A549 (cell line): ENCODE results near the gene CRYBG3. TPM values are rescaled to one million over a fixed set of nuclear protein-coding genes. Genes with fewer than 3 reads are reported as not detected.
A peak's percentile ranks its signal among the peaks of the same experiment; 100 is the strongest.

Experiments
- ATAC-seq, 2 experiments: fragments of 200-7000 bp in 1 of 2; fragments of >200 bp in 1 of 2; cut with Nextera tagmentation in 1 of 2; cut with Tn5 transposase in 1 of 2; 3 replicates each; pipeline versions ENCODE4 v1.8.0 to v1.9.1; 2018 to 2020; ENCODE audit warnings: mild to moderate bottlenecking in 1 of 2, moderate library complexity in 1 of 2
- CTCF ChIA-PET: fragments of 300-600 bp; sonication (Branson Sonifier 250); formaldehyde crosslinking; extraction: SDS; loops from one replicate; lab custom pipeline; 2021; ENCODE audit warnings: antibody characterized with exemption, inconsistent platforms; lab: Yijun Ruan, JAX
- POLR2A ChIA-PET: fragments of 350-600 bp; formaldehyde crosslinking; extraction: SDS; loops from one replicate; lab custom pipeline; 2021; ENCODE audit warnings: antibody characterized with exemption, inconsistent platforms; lab: Yijun Ruan, JAX
- DNase-seq, 2 experiments: peaks; one replicate each; pipeline versions ENCODE4 v3.0.0 to v3.0.0-alpha.2; 2011 to 2016; ENCODE audit warnings: low read depth in 1 of 2, low spot score in 1 of 2
- FAIRE-seq: peaks from 2 replicates; lab custom pipeline; 2011; peaks lifted over from hg19 to GRCh38; lab: Jason Lieb, UNC
- H3K27ac ChIP-seq, 2 experiments: fragments of >200 bp; sonication (Bioruptor Twin); formaldehyde crosslinking; 3 replicates each; pipeline ENCODE4 v1.5.1; 2016 to 2017
- H3K4me1 ChIP-seq: fragments of >200 bp; sonication (Bioruptor Twin); formaldehyde crosslinking; 3 replicates; pipeline ENCODE4 v1.6.1; 2016
- H3K4me2 ChIP-seq: fragments of >200 bp; sonication (Bioruptor Twin); formaldehyde crosslinking; 3 replicates; pipeline ENCODE4 v1.6.1; 2016
- H3K4me3 ChIP-seq: fragments of >200 bp; sonication (Bioruptor Twin); formaldehyde crosslinking; 3 replicates; pipeline ENCODE4 v1.5.1; 2016
- H3K9me3 ChIP-seq: fragments of >200 bp; sonication (Bioruptor Twin); formaldehyde crosslinking; 3 replicates; pipeline ENCODE4 v1.6.1; 2016
- CBX2 ChIP-seq: fragments of 200-600 bp; sonication (generic); IDR thresholded peaks from 2 replicates; pipeline ENCODE4 v1.6.1; 2016; ENCODE audit warnings: low read depth, mild to moderate bottlenecking, borderline replicate concordance
- E2F6 ChIP-seq: IDR thresholded peaks from 2 replicates; pipeline ENCODE4 v1.6.1; 2012; ENCODE audit warnings: low read depth, borderline replicate concordance
- EHF ChIP-seq: fragments of 250-450 bp; sonication (Bioruptor Pico); IDR thresholded peaks from 2 replicates; pipeline ENCODE4 v1.5.0; 2020; ENCODE audit warnings: mild to moderate bottlenecking
- EHMT2 ChIP-seq: fragments of 200-600 bp; sonication (generic); IDR thresholded peaks from 2 replicates; pipeline ENCODE4 v1.6.1; 2016; ENCODE audit warnings: antibody characterized with exemption, low read depth, mild to moderate bottlenecking, moderate library complexity
- HEYL ChIP-seq: fragments of 250-450 bp; sonication (Bioruptor Pico); IDR thresholded peaks from 2 replicates; pipeline ENCODE4 v1.8.0; 2021; ENCODE audit warnings: mild to moderate bottlenecking, moderate library complexity
- HOXA7 ChIP-seq: fragments of 250-450 bp; sonication (Bioruptor Pico); IDR thresholded peaks from 2 replicates; pipeline ENCODE4 v1.5.0; 2020; ENCODE audit warnings: mild to moderate bottlenecking, moderate library complexity
- KDM1A ChIP-seq: fragments of 200-600 bp; sonication (generic); IDR thresholded peaks from 2 replicates; pipeline ENCODE4 v1.6.1; 2016; ENCODE audit warnings: low read depth, mild to moderate bottlenecking
- KDM5A ChIP-seq: fragments of 200-600 bp; sonication (generic); IDR thresholded peaks from 2 replicates; pipeline ENCODE4 v1.6.1; 2016; ENCODE audit warnings: antibody characterized with exemption, mild to moderate bottlenecking
- MAX ChIP-seq: IDR thresholded peaks from 2 replicates; pipeline ENCODE4 v1.6.1; 2012
- MAZ ChIP-seq: fragments of 150-350 bp; IDR thresholded peaks from 2 replicates; pipeline ENCODE4 v1.6.1; 2014; ENCODE audit warnings: antibody characterized with exemption, low read depth, low read length, borderline replicate concordance
- MYC ChIP-seq: IDR thresholded peaks from 2 replicates; pipeline ENCODE4 v1.6.1; 2012; ENCODE audit warnings: mild to moderate bottlenecking, inconsistent platforms, low read length, improper control_type of control experiment, borderline replicate concordance
- POLR2A ChIP-seq: IDR thresholded peaks from 2 replicates; pipeline ENCODE4 v1.6.1; 2012; ENCODE audit warnings: mild to moderate bottlenecking, low read length
- POLR2AphosphoS2 ChIP-seq: conservative IDR thresholded peaks from 2 replicates; pipeline ENCODE4 v1.6.1; 2012; ENCODE audit warnings: low read length, improper control_type of control experiment, inconsistent platforms
- RAD21 ChIP-seq, 2 experiments: fragments of >200 bp in 1 of 2; sonication (Bioruptor Twin) in 1 of 2; formaldehyde crosslinking in 1 of 2; IDR thresholded peaks in 1 of 2; conservative IDR thresholded peaks in 1 of 2; 2 replicates in 1 of 2; 3 replicates in 1 of 2; pipeline ENCODE4 v1.6.1; 2012 to 2018; ENCODE audit warnings: inconsistent platforms in 1 of 2
- ZC3H11A ChIP-seq: fragments of 450-650 bp; IDR thresholded peaks from 2 replicates; pipeline ENCODE4 v1.6.1; 2014; ENCODE audit warnings: antibody characterized with exemption, mild to moderate bottlenecking
- ZSCAN20 ChIP-seq: fragments of 250-450 bp; sonication (Bioruptor Pico); IDR thresholded peaks from 2 replicates; pipeline ENCODE4 v1.8.0; 2022; ENCODE audit warnings: mild to moderate bottlenecking, moderate library complexity
- WGBS: methylation state at CpG from one replicate; pipeline ENCODE4 v1.1.6; 2017; ENCODE audit errors: missing lambda C conversion rate; 5-methylcytosine and 5-hydroxymethylcytosine counted together
- polyA plus RNA-seq, 4 experiments: library from polyadenylated mRNA; depleted of rRNA in 3 of 4; stranded (reverse); fragments of >200 nt; fragmentation: RNase III in 1 of 4; extraction: RNeasy Plus Mini Kit Qiagen cat#74134 plus additional on column Dnase treatment in 1 of 4; gene quantifications; 2 replicates in 3 of 4; 3 replicates in 1 of 4; pipeline ENCODE4 v1.2.3, GENCODE V29; 2011 to 2017
- TF ChIP-seq, protein P1 (sequence below): fragments of 250-450 bp; sonication (Bioruptor Pico); IDR thresholded peaks from 2 replicates; pipeline ENCODE4 v1.5.0; 2021; ENCODE audit warnings: mild to moderate bottlenecking, moderate library complexity, borderline replicate concordance
- TF ChIP-seq, protein P2 (sequence below): fragments of >200 bp; sonication (Bioruptor Twin); formaldehyde crosslinking; IDR thresholded peaks from 3 replicates; pipeline ENCODE4 v1.6.1; 2016
- TF ChIP-seq, protein P3 (sequence below): fragments of 450-650 bp; IDR thresholded peaks from 2 replicates; pipeline ENCODE4 v1.6.1; 2014; ENCODE audit warnings: antibody characterized with exemption

Gene CRYBG3
- polyA plus RNA-seq, 2 of the 4 experiments (the other 2 are of a cell fraction): 3.6 to 8.7 TPM

DNA sequence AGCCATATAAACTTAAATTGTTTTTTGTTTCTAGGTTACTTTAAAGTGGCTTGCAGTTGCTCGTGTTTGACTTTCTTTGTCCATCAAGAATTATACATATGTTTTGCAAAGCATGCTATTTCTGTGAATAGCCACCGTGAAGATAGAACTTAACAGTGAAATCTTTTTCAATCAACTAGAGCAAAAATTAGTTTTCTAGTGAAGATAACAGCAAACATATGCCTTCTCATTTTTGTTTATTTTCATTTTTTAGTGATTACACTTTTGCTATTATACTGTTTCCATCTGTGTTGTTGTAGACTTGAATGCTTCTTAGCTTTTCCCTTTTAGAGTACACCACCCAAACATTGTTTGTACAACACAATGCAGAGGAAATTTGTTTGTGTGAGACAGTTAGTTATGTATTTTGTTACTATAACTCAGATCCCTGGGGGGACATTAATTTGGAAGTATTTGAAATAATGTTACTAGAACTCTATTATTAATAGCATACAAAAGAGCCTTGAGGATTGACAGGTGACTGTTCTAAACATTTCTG is 62.8 kb downstream of the CRYBG3 start:
- 89% methylated on average over 2 of the region's 2 CpGs for WGBS
- FAIRE-seq: peak; percentile 61
- Histone ChIP-seq H3K27ac (no peak overlapping the region), H3K9me3 (no peaks in the 10 kb centered on the region), H3K4me2 (no peak overlapping the region), H3K4me1 (peaks cover 10% of the 10 kb centered on the region; the same call in 2 of the 3 replicates), H3K4me3 (no peak overlapping the region)
- no peak for ATAC-seq
- no peak for DNase-seq
- CTCF ChIA-PET: no interaction called here
- TF ChIP-seq EHMT2 (no peak), POLR2A (no peak), MAZ (no peak), CBX2 (no peak), POLR2AphosphoS2 (no peak)
- TF ChIP-seq, protein P1, sequence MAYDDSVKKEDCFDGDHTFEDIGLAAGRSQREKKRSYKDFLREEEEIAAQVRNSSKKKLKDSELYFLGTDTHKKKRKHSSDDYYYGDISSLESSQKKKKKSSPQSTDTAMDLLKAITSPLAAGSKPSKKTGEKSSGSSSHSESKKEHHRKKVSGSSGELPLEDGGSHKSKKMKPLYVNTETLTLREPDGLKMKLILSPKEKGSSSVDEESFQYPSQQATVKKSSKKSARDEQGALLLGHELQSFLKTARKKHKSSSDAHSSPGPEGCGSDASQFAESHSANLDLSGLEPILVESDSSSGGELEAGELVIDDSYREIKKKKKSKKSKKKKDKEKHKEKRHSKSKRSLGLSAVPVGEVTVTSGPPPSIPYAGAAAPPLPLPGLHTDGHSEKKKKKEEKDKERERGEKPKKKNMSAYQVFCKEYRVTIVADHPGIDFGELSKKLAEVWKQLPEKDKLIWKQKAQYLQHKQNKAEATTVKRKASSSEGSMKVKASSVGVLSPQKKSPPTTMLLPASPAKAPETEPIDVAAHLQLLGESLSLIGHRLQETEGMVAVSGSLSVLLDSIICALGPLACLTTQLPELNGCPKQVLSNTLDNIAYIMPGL (CRISPR knock-in tag): no peak
- TF ChIP-seq, protein P2, sequence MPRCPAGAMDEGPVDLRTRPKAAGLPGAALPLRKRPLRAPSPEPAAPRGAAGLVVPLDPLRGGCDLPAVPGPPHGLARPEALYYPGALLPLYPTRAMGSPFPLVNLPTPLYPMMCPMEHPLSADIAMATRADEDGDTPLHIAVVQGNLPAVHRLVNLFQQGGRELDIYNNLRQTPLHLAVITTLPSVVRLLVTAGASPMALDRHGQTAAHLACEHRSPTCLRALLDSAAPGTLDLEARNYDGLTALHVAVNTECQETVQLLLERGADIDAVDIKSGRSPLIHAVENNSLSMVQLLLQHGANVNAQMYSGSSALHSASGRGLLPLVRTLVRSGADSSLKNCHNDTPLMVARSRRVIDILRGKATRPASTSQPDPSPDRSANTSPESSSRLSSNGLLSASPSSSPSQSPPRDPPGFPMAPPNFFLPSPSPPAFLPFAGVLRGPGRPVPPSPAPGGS: no peak
- TF ChIP-seq, protein P3, sequence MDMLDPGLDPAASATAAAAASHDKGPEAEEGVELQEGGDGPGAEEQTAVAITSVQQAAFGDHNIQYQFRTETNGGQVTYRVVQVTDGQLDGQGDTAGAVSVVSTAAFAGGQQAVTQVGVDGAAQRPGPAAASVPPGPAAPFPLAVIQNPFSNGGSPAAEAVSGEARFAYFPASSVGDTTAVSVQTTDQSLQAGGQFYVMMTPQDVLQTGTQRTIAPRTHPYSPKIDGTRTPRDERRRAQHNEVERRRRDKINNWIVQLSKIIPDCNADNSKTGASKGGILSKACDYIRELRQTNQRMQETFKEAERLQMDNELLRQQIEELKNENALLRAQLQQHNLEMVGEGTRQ: no peak
- POLR2A ChIA-PET: no interaction called here

GRCh38 chr3:97885931-97886824 is 64.4 kb downstream of the CRYBG3 start:
- H3K27ac ChIP-seq: no peak overlapping the region
- ChIA-PET CTCF (interaction anchor here (1.0 kb wide), 1 partner anchor 69 kb away, joined by 3 read pairs; no protein-coding TSS in a partner anchor), POLR2A (no interaction called here)
- ATAC-seq (no peak), FAIRE-seq (no peak), DNase-seq (no peak)
- 71% methylated on average over 3 of the region's 3 CpGs for WGBS
- no peak overlapping the region for H3K4me3 ChIP-seq
- H3K4me1 ChIP-seq: peaks cover 10% of the 10 kb centered on the region; the same call in 2 of the 3 replicates
- H3K9me3 ChIP-seq: no peaks in the 10 kb centered on the region
- no peak overlapping the region for H3K4me2 ChIP-seq
- TF ChIP-seq EHF (CRISPR knock-in tag) (no peak), MYC (no peak), HOXA7 (CRISPR knock-in tag) (no peak), MAX (no peak), EHMT2 (no peak), ZSCAN20 (CRISPR knock-in tag) (no peak)
- TF ChIP-seq, protein P2: no peak

DNA sequence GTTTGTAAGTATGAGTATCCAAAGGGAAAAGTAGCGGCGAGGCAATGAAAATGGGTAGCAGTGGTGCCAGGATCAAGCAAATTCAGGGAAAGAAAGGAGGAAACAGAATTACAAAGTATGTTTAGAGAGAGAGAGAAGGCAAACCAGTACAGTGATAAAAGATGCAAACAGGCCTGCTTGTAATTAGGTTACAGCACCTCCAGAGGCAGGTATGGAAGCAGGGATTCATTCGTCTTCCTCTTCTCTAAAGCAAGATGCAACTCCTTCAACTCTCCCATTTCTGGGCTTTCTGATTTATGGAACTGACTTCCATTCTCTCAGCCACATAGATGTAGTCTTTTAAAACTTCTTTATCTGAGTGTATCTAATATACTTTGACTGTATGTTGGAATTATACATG is 68.0 kb downstream of the CRYBG3 start:
- ChIA-PET POLR2A (no interaction called here), CTCF (no interaction called here)
- FAIRE-seq (no peak), ATAC-seq (no peak), DNase-seq (no peak)
- Histone ChIP-seq H3K9me3 (no peaks in the 10 kb centered on the region), H3K4me2 (no peak overlapping the region), H3K27ac (no peak overlapping the region), H3K4me3 (no peak overlapping the region), H3K4me1 (no peaks in the 10 kb centered on the region)
- WGBS: 90% methylated on average over 3 of the region's 3 CpGs
- no peak for TF ChIP-seq RAD21 (conservative IDR thresholded peaks at IDR 0.05 in 1 of 2, IDR thresholded peaks at IDR 0.05 in 1 of 2)
- TF ChIP-seq KDM1A: no peak
- TF ChIP-seq MAZ: no peak
- TF ChIP-seq, protein P2: no peak
- no peak for TF ChIP-seq HEYL (CRISPR knock-in tag)
- TF ChIP-seq ZC3H11A: no peak
- no peak for TF ChIP-seq KDM5A
- TF ChIP-seq, protein P3: no peak
- TF ChIP-seq E2F6: no peak
- no peak for TF ChIP-seq MYC
